Mucosa of rectum (tissue), 2 donors: ENCODE measurements around the gene RNF157.

Experiments used
- H3K27ac ChIP-seq, 2 donors: one replicate each; pipeline ENCODE4 v1.7.0; 2013; ENCODE audit warnings: inconsistent platforms in 2 of 2, low read depth in 2 of 2, low read length in 2 of 2
- H3K27me3 ChIP-seq, 2 donors: one replicate each; pipeline ENCODE4 v1.7.0; 2013; ENCODE audit warnings: low read length in 2 of 2; ENCODE audit not compliant: control insufficient read depth in 2 of 2, insufficient read depth in 2 of 2
- H3K36me3 ChIP-seq, 2 donors: one replicate each; pipeline ENCODE4 v1.7.0; 2013; ENCODE audit warnings: low read length in 2 of 2; ENCODE audit not compliant: control insufficient read depth in 2 of 2, insufficient read depth in 2 of 2
- H3K4me1 ChIP-seq, 2 donors: one replicate each; pipeline ENCODE4 v1.7.0; 2013; ENCODE audit warnings: low read length in 2 of 2, mild to moderate bottlenecking in 1 of 2; ENCODE audit not compliant: control insufficient read depth in 2 of 2, insufficient read depth in 2 of 2
- H3K4me3 ChIP-seq, 2 donors: one replicate each; pipeline ENCODE4 v1.7.0; 2013; ENCODE audit warnings: low read length in 2 of 2
- H3K9ac ChIP-seq, 2 donors: one replicate each; pipeline ENCODE4 v1.7.0; 2013; ENCODE audit warnings: low read length in 2 of 2, low read depth in 1 of 2, mild to moderate bottlenecking in 1 of 2
- H3K9me3 ChIP-seq, 2 donors: one replicate each; pipeline ENCODE4 v1.7.0; 2013; ENCODE audit warnings: low read length in 2 of 2; ENCODE audit not compliant: control insufficient read depth in 2 of 2
- donor health status: healthy.
- donor health status: Normal muscosa, but diverticular disease.

Gene RNF157

DNA sequence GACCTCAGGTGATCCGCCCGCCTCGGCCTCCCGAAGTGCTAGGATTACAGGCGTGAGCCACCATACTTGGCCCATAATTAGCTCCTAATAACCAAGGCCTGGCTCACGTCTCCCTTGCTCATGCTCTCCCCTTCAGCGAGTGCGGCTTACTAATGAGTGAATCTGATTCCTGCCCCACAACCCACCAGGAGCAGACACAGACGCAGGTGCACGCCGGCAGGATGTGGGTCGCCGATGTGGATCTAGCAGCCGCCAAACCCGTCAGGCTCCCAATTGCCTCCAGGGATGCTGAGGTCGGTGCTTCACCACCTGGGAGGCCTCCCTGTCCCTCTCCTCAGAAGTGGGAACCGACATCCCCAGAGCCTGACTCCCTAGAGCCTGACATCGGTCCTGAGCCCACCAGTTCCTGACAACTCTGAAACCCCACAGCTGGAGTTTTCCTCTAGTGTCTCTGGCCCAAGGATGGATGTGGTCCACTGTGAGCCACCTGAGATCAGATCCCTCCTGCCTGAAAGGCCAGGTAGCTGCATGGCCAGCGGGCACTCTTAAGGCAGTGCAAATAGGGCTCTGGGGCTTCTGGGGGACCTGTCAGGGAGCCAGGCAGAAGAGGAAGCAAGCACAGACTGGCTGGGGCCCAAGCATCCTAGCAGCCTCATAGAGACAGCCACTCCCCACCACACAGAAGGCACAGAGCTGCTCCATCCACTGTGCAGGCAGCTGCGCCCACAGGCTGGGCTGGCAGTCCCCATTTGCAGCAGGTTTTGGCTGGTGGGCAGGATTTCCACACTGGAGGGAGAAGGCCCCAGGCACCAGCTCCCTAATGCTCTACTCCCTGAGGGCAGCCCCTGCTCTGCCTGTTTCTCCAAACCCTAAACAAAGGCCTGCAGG, 147.5 kb downstream of the RNF157 start:
- Histone ChIP-seq H3K9me3 (no peaks in the 10 kb centered on the region), H3K36me3 (peaks cover 69 to 71% of the 10 kb centered on the region in 2 donors), H3K4me1 (no peaks in the 10 kb centered on the region), H3K4me3 (no peak overlapping the region), H3K27me3 (no peaks in the 10 kb centered on the region), H3K9ac (no peak overlapping the region), H3K27ac (no peak overlapping the region)
